LNCAP (cell line): Measurements from ENCODE around the gene GBX1.

Experiments used
- TF ChIP-seq, protein P1 (sequence below): fragments of 450-650 bp; IDR thresholded peaks from 2 replicates; pipeline ENCODE4 v1.5.1; 2017; ENCODE audit warnings: mild to moderate bottlenecking

Gene GBX1

DNA sequence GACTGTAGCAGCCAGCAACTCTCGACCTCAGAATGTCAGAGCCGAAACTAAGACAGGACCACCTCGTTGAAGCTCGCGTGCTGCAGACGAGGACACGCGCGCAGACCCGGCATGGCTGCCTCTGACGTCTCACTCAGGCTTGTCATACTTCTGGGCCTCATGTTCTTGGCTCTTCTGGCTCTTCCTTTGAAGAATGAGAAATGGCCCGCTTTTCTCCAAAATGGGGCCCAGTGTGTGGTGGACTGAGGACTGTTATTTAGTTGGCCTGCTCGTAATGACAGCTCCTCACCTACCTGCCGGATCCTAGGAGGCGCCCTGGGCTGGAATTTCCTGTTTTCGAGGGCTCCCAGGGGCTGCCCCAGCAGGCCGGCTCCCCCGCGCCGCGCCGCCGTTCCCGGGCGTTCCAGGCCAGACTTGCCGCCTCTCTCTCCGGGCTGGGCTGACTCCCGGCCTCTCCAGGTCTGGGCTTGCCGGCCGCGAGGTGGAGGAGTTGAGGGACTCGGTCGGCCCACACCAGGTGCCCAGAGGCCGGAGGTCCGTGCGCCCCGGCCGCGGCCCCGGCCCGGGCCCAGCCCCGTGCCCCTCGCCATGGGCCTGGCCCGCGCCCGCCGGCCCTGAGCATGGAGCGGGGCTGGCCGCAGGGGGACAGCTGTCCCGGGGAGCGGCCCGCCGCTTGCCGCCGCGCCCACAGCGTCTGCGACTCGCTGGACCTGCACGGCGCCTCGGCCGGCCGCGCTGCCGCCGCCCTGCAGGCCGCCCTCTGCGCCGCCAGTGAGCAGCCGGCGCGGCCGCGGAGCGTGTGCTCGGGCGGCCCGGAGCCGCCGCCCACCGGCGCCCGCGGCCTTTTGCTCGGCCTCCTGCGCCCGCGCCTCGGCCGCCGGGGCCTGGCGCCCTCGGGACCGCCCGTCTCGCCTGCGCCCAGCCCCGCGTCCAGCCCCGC lies 53.1 kb downstream of the GBX1 start:
- TF ChIP-seq, protein P1, sequence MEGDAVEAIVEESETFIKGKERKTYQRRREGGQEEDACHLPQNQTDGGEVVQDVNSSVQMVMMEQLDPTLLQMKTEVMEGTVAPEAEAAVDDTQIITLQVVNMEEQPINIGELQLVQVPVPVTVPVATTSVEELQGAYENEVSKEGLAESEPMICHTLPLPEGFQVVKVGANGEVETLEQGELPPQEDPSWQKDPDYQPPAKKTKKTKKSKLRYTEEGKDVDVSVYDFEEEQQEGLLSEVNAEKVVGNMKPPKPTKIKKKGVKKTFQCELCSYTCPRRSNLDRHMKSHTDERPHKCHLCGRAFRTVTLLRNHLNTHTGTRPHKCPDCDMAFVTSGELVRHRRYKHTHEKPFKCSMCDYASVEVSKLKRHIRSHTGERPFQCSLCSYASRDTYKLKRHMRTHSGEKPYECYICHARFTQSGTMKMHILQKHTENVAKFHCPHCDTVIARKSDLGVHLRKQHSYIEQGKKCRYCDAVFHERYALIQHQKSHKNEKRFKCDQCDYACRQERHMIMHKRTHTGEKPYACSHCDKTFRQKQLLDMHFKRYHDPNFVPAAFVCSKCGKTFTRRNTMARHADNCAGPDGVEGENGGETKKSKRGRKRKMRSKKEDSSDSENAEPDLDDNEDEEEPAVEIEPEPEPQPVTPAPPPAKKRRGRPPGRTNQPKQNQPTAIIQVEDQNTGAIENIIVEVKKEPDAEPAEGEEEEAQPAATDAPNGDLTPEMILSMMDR: no peak; the same call in 1 of the 2 replicates

DNA sequence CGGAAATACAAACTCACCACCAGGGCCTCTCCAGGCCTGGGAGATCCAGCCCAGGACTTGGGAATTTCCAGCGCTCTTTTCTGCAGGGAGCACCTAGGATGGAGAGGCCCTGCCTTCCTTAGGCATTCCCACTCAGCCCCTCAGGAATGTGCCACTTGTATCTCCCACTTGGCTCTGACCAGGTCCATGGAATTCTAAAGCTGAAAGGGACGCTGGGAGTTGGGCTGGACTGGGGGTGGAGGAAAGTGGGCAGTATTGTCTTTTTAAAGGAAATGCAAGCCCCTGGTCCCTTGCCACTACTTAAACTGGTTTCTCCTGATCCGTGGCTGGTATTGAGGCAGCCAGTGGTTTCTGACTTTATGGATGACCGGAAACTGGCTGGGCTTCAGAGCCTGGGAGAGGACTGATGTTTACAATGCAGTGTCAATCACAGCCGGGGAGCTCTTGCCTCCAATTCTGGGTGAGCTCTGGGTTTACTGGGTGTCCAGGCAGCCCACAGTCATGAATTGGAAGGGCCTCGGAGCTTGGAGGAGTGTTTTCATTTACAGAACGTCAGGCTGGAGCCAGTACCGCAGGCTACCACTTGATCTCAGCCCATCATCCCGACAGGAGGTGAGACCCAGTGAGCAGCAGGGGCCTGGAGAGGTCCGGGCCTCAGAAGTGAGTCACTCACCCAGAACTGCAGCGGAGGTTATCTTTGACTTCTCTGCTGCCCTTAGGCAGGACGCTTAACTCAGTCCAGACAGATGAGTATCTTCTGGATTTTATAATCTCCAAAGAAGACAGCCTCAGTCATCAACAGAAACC lies 53.9 kb downstream of the GBX1 start:
- TF ChIP-seq, protein P1: no peak

DNA sequence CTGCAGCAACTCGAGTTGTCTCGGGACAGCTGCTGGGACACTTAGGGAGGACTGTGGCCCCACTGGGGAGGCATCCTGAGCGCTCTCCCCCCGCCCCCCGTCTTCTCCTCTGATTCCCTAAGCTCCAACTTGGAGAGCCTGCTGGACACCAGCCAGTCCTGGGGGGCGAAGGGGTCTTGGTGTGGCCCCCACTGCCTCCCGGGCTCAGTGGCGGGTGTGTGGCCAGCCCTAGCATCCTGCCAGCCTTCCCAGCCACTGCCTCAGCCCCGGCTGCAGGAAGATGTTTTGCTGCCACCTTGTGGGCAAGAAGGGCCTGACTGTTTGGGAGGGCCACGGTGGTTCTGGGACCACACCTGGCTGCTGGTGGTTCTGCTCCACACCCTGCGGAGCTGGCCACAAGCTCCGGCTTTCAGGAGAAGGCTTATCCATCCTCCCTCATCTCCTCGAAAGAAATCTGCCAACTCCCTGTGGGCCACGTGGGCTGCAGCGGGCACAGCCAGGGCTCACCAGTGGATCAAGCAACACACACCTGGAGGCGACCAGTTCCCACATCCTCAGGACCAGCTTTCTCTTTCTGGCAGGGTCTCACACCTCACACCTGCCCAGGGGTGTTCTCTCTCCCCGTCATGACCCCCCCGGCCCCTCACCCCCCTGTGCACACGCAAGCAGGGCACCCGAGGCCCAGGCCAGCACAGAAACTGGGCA lies 56.4 kb downstream of the GBX1 start:
- TF ChIP-seq, protein P1: peak; percentile 92

DNA sequence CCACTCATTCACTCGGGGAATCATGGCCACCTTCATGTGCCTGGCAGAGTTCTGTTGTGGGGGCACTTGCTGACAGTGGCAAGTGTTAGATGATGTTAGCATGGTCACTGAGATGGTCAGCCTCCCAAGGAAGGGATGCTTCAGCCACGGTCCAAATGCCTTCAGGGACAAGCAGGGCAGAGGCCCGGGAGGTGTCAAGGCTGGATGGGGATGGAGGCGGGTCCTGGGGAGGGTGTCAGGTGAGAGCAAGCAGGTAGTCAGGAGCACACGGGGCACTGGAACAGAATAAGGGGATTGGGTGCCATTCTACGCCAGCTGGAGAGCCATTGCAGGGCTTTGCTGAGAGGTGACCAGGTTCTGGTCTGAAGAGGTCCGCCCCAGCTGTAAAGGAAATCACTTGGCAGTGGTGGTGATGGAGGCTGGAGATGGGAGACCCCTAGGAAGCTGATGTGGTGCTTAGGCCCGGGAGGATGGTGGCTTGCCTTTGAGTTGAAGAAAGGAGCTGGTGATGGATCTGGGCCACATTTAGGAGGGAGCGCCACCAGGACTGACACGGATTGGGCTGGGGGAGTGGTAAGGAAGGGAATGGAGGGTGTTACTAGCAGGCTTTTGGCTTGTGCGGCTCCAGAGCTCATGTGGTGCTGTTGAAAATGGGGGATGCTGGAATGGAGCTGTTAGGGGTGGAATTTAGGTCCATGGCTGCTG lies 57.1 kb downstream of the GBX1 start:
- TF ChIP-seq, protein P1: no peak

DNA sequence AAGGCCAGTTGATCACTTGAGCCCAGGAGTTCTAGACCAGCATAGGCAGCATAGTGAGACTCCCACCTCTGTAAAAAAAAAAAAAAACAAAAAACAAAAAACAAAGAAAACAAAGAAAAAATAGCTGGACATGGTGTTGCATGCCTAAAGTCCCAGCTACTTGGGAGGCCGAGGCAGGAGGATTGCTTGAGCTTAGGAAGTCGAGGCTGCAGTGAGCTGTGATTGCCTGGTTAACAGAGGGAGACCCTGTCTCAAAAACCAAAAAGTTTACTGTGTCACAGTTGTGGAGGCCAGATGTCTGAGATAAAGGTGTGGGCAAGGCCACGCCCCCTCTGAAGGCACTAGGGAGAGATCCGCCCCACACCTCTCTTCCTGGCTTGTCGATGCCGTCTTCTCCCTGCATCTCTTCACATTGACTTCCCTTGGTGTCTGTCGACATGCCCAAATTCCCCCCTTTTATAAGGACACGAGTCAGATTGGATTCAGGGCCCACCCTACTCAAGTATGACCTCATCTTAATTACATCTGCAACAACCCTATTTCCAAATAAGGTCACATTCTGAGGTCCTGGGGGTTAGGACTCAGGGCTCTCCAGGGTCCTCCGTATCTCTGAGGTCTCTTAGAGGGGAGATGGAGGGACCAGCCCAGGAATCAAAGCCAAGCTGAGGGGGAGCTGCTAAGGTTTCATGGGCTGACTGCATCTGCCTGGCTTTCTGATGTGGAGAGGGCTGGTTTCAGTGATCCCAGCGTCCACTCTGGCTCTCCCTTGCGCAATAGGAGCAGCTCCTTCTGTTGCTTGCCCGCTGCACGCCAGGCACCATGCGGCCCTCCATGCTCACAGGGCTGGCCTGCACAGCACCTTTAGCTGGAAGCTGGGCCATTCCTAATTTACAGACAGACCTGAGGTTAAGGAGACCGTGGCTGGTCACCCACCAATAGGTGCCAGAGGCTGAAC lies 58.1 kb downstream of the GBX1 start:
- TF ChIP-seq, protein P1: no peak

DNA sequence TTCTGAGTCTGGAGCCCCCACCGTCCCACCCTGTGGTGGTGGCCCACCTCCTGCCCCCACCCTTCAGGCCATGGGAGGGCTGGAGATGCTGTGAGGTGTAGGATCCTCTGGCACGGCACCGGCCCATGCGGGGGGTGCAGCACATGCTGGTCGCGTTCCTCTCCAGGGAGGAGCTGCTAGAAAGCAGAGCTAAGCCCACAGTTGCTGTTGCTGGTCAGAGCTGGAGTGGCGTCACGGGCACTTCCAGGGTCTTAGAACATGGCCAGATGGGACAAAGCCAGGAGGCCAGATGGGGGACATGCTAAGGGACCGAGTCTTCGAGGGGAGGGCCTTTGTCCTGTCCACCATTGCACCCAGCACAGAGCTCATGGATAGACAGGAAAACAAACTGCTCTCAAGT lies 59.6 kb downstream of the GBX1 start:
- TF ChIP-seq, protein P1: no peak
